ENCODE measurements around the gene BZW1. TPM values are rescaled to one million over a fixed set of nuclear protein-coding genes. Genes with fewer than 3 reads are reported as not detected.

The BZW1 gene
- 510 and 784 TPM in 2 replicates for total RNA-seq

- peak; percentile 98 for DNase-seq
These were observed at the start of gene BZW1 for GRCh38 chr2:200811333-200812121. Gene BZW1, plus strand, starts transcription at chr2:200811910. Its CDS starts 1,308 bp downstream, at chr2:200813218.

GRCh38 chr2:200762127-200762526, 49.6 kb upstream of the BZW1 start:
- DNase-seq, result no peak

- DNase-seq, result peak; percentile 48
These were observed 48.3 kb upstream of the BZW1 start for GRCh38 chr2:200763422-200763821.

GRCh38 chr2:200765139-200765951, 46.4 kb upstream of the BZW1 start:
- peak; percentile 91 for DNase-seq

- no peak for DNase-seq
These were observed 45.6 kb upstream of the BZW1 start for GRCh38 chr2:200765995-200766660.

GRCh38 chr2:200767111-200767885, 44.4 kb upstream of the BZW1 start:
- DNase-seq, result no peak

GRCh38 chr2:200770847-200771246, 40.9 kb upstream of the BZW1 start:
- no peak for DNase-seq

DNA sequence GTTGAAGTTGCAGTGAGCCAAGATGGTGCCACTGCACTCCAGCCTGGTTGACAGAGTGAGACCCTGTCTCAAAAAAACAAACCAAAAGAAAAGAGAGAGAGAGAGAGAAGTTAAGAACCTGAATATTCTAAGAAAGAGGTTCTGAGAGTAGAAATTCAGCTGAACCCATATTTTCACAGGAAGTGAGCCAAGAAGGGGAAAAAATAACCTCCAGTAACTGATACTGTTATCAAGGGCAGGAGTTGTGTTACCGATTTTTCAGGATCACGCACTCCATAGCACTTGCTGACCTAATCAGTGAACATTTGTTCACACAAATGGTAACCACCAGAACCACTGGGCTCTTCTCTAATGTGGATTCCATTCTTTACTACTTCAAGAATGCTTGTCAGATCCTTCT, 39.1 kb upstream of the BZW1 start:
- no peak for DNase-seq

- DNase-seq, result no peak
These were observed 38.6 kb upstream of the BZW1 start for GRCh38 chr2:200773083-200773482.

DNA sequence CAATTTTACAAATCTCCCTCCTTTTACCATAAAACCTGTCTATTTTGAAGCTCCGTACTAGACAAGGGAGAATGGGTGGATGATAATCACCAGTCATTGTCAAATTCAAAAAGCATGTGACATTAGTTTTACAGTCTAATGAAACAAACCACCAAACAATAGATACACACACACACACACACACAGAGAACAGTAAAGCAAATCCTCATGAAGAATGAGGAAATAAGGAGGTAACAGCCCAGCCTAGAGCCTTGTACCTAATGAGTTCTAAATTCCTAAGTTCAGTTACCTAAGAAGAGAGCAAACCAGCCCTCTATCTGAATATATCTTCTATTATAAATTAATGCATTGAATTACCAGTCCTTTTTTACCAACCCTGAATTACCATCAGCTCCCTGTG, 36.8 kb upstream of the BZW1 start:
- DNase-seq, result no peak

DNA sequence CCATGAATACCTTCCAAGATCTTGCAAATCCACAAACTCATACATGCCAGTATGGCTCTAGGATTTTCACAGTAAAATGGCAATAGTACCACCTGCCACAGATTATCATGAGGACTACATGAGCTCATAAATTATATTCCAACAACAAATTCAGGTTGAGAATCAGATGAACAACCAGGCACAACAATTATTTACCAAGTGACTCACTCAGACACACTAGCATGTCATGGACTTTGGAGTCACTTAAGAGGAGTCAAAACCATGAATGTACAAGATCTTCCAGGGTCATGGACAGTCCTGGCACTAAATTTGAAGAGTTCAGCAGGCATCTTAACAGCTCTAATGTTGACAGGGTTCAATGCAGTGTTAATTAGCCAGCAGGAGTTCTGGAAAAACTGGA, 34.4 kb upstream of the BZW1 start:
- no peak for DNase-seq

DNA sequence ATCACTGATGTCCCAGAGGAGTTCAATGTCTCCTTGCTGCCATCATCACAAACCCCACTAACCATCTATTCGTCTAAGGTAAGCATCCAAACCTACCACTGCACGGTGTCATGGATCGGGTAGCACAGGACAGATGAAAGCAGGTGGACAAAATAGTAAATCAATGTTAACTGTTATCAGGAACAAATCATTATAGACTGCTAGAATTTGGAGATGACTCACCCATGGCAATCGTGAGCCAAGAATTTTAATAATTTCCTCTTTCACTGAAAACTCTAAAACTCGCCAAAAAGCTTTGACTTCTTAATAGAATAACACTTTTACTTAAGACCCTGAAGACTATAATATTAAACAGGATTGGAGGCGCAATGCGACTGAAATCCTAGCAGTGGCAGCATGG, 33.7 kb upstream of the BZW1 start:
- peak; percentile 69 for DNase-seq

DNA sequence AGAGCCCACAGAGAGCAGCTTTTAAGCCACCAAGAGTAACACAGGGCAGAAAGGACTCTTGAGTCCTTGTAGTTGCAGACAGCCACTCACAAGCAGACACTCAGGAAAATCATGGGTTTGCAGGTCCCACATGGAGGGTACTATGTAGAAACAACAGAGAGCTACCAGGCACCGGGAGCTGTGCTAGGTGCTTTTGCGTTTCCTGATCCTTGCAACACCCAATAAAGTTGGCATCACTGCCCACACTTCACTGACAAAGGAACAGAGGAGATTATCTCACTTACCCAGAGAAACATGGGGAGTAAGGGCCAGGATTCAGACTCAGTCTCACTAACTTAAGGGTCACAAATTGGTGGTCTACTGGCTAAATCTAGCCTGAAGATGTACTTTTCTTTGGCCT, 32.5 kb upstream of the BZW1 start:
- no peak for DNase-seq

DNA sequence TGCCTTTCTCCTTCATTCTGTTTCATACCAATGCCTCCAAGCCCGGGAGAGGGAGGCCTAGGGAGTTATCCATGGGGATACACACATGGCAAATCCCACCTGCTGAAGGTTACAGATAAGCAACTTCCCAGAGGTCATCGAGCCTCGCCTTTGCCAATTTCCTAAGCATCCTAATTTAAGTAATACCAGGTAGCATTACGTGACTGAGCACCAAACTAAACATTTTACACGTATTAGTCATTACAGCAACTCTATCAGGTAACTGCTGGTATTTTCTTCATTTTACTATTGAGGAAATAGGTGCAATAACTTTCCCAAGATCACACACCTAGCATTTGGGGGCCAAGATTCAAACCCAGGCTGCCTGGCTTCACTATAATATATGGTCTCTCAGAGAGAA, 30.1 kb upstream of the BZW1 start:
- DNase-seq, result no peak

- DNase-seq, result peak; percentile 22
These were observed 29.5 kb upstream of the BZW1 start for GRCh38 chr2:200782251-200782650.

GRCh38 chr2:200784215-200784614, 27.5 kb upstream of the BZW1 start:
- no peak for DNase-seq

DNA sequence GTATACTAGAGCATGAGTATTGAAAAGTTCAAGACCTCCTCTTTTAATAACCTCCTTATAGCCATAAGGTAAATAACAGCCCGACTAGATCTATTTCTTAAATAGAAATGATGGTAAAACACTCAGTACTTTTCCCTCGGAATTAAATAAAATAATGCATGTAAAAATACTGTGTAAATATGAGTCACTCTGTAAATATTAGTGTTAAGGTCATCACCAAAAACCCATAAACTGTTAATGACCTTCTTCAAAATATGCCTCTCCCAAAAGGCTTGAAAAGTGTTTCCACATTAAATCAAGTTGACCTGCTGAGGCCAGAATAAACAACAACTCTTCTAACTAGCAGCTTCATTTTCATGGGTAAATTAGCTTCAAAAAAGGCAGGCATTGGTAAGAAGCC, 25.3 kb upstream of the BZW1 start:
- peak; percentile 48 for DNase-seq

GRCh38 chr2:200786826-200787225, 24.9 kb upstream of the BZW1 start:
- peak; percentile 91 for DNase-seq

GRCh38 chr2:200787351-200788120, 24.2 kb upstream of the BZW1 start:
- DNase-seq, result peak; percentile 96

- peak; percentile 92 for DNase-seq
These were observed 23.5 kb upstream of the BZW1 start for GRCh38 chr2:200788121-200788718.

DNA sequence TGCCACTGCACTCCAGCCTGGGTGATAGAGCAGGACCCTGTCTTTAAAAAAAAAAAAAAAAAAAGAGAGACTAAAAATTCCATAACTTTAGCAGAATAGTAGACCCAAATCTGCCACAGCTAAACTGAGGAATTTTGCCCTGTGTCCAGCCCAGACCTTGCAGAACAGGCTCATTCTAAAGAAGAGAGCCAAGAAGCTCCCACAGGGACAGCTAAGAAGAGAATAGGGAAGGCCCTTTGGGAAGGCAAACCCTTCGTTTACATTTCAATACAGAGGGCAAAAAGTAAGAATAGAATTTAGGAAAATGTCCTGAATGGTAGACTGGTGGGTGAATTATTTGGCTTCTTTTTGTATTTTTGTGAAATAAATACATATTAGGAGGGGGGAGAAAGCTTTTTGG, 21.5 kb upstream of the BZW1 start:
- no peak for DNase-seq
